CD4-positive, alpha-beta T cell treated with Interferon gamma for 1 hour (primary cell): Measurements from ENCODE around the gene MXI1.
A peak's percentile ranks its signal among the peaks of the same experiment; 100 is the strongest.
"Not testable (repeated sequence)": the region's sequence is repeated elsewhere in the genome, so short reads cannot be mapped to it uniquely, and the experiment has no call there.

Experiments used
- DNase-seq: peaks from one replicate; pipeline ENCODE4 v3.0.0-alpha.2; 2020

MXI1 gene

GRCh38 chr10:110244550-110244949 lies 37.1 kb downstream of the MXI1 start:
- no peak for DNase-seq

GRCh38 chr10:110247833-110248232 lies 40.4 kb downstream of the MXI1 start:
- not testable (repeated sequence) for DNase-seq

GRCh38 chr10:110249489-110249888 lies 42.1 kb downstream of the MXI1 start:
- DNase-seq = not testable (repeated sequence)

GRCh38 chr10:110251392-110251791 lies 44.0 kb downstream of the MXI1 start:
- DNase-seq = not testable (repeated sequence)

- no peak for DNase-seq
Measured at GRCh38 chr10:110252151-110252550, 44.7 kb downstream of the MXI1 start.

- DNase-seq = no peak
Measured at GRCh38 chr10:110254467-110254866, 47.1 kb downstream of the MXI1 start.

- no peak for DNase-seq
Measured at GRCh38 chr10:110258542-110258941, 51.1 kb downstream of the MXI1 start.

GRCh38 chr10:110259317-110259716 lies 51.9 kb downstream of the MXI1 start:
- no peak for DNase-seq

GRCh38 chr10:110260746-110261477 lies 53.5 kb downstream of the MXI1 start:
- DNase-seq = no peak

GRCh38 chr10:110263164-110263563 lies 55.8 kb downstream of the MXI1 start:
- no peak for DNase-seq

GRCh38 chr10:110265573-110266193 lies 58.3 kb downstream of the MXI1 start:
- DNase-seq = no peak

- no peak for DNase-seq
Measured at GRCh38 chr10:110267276-110267675, 59.9 kb downstream of the MXI1 start.

GRCh38 chr10:110268442-110268841 lies 61.0 kb downstream of the MXI1 start:
- no peak for DNase-seq

- no peak for DNase-seq
Measured at GRCh38 chr10:110268971-110269370, 61.6 kb downstream of the MXI1 start.

- no peak for DNase-seq
Measured at GRCh38 chr10:110269374-110270318, 62.2 kb downstream of the MXI1 start.

- not testable (repeated sequence) for DNase-seq
Measured at GRCh38 chr10:110272995-110273394, 65.6 kb downstream of the MXI1 start.

- peak; percentile 46 for DNase-seq
Measured at GRCh38 chr10:110273474-110273873, 66.1 kb downstream of the MXI1 start.

- DNase-seq = no peak
Measured at GRCh38 chr10:110274072-110274627, 66.7 kb downstream of the MXI1 start.

- DNase-seq = no peak
Measured at GRCh38 chr10:110274647-110275046, 67.2 kb downstream of the MXI1 start.

- no peak for DNase-seq
Measured at GRCh38 chr10:110275128-110275729, 67.8 kb downstream of the MXI1 start.

- DNase-seq = no peak
Measured at GRCh38 chr10:110276603-110277002, 69.2 kb downstream of the MXI1 start.

GRCh38 chr10:110277591-110277990 lies 70.2 kb downstream of the MXI1 start:
- no peak for DNase-seq
